K562 (cell line): Measurements from ENCODE around the gene LONP1. TPM values are rescaled to one million over a fixed set of nuclear protein-coding genes. Genes with fewer than 3 reads are reported as not detected.
A peak's percentile ranks its signal among the peaks of the same experiment; 100 is the strongest.

Source experiments
- ADNP ChIP-seq: fragments of 200-800 bp; sonication (Bioruptor generic); IDR thresholded peaks from 2 replicates; pipeline ENCODE4 v1.6.1; 2016; ENCODE audit warnings: missing genetic modification characterization, missing compliant biosample characterization
- GTF2E2 ChIP-seq: fragments of 200-800 bp; sonication (Bioruptor generic); IDR thresholded peaks from 2 replicates; pipeline ENCODE4 v1.6.1; 2016; ENCODE audit warnings: missing genetic modification characterization, missing compliant biosample characterization
- KLF10 ChIP-seq: fragments of 250-450 bp; sonication (Bioruptor Pico); IDR thresholded peaks from 2 replicates; pipeline ENCODE4 v1.6.1; 2021; ENCODE audit warnings: matching md5 sums
- MEIS2 ChIP-seq: fragments of 450-650 bp; IDR thresholded peaks from 2 replicates; pipeline ENCODE4 v1.6.1; 2014; ENCODE audit warnings: mild to moderate bottlenecking; ENCODE audit not compliant: partially characterized antibody
- NCOA2 ChIP-seq, 2 experiments: fragments of 450-650 bp; IDR thresholded peaks; 2 replicates each; pipeline ENCODE4 v1.6.1; 2018; ENCODE audit warnings: mild to moderate bottlenecking in 2 of 2, moderate library complexity in 1 of 2; ENCODE audit not compliant: partially characterized antibody in 2 of 2
- POLR2G ChIP-seq: fragments of 200-400 bp; formaldehyde crosslinking; IDR thresholded peaks from 2 replicates; pipeline ENCODE4 v1.6.1; 2017; ENCODE audit warnings: low read depth, mild to moderate bottlenecking, antibody characterized with exemption, low read length, moderate library complexity
- PTRF ChIP-seq: fragments of 450-650 bp; IDR thresholded peaks from 2 replicates; pipeline ENCODE4 v1.6.1; 2016; ENCODE audit warnings: mild to moderate bottlenecking, missing genetic modification characterization, missing compliant biosample characterization
- SMAD2 ChIP-seq: fragments of 150-350 bp; IDR thresholded peaks from 2 replicates; pipeline ENCODE4 v1.6.1; 2014; ENCODE audit warnings: low read depth, mild to moderate bottlenecking, low read length
- SMARCE1 ChIP-seq: fragments of 450-650 bp; IDR thresholded peaks from 2 replicates; pipeline ENCODE4 v1.7.1; 2016; ENCODE audit warnings: mild to moderate bottlenecking
- TARDBP ChIP-seq: fragments of 450-650 bp; IDR thresholded peaks from 2 replicates; pipeline ENCODE4 v1.6.1; 2016
- U2AF1 ChIP-seq: fragments of 200-400 bp; formaldehyde crosslinking; optimal IDR thresholded peaks from 2 replicates; pipeline ENCODE3; 2017; ENCODE audit warnings: mild to moderate bottlenecking, low read depth, low read length, moderate library complexity
- WHSC1 ChIP-seq: IDR thresholded peaks from one replicate; pipeline ENCODE4 v1.6.1; 2012; ENCODE audit warnings: low read length, control low read depth, inconsistent platforms
- XRCC3 ChIP-seq: fragments of 450-650 bp; IDR thresholded peaks from 2 replicates; pipeline ENCODE4 v1.6.1; 2017; ENCODE audit warnings: mild to moderate bottlenecking, moderate library complexity
- YBX1 ChIP-seq: fragments of 450-650 bp; IDR thresholded peaks from 2 replicates; pipeline ENCODE4 v1.7.1; 2016; ENCODE audit warnings: mild to moderate bottlenecking
- ZBTB17 ChIP-seq: fragments of 450-650 bp; formaldehyde crosslinking; IDR thresholded peaks from 2 replicates; pipeline ENCODE4 v1.4.0; 2020; ENCODE audit warnings: mild to moderate bottlenecking
- ZFP36 ChIP-seq: fragments of 150-350 bp; IDR thresholded peaks from 2 replicates; pipeline ENCODE4 v1.6.1; 2018; ENCODE audit warnings: low read length, low read depth; ENCODE audit not compliant: partially characterized antibody
- ZNF253 ChIP-seq: fragments of 250-450 bp; sonication (Bioruptor Pico); conservative IDR thresholded peaks from 2 replicates; pipeline ENCODE4 v1.6.1; 2021; ENCODE audit warnings: mild to moderate bottlenecking
- polyA plus RNA-seq, 8 experiments: library from polyadenylated mRNA; depleted of rRNA in 4 of 8; stranded (reverse) in 5 of 8; unstranded in 3 of 8; fragments of >200 nt; fragmentation: Nextera tagmentation in 2 of 8; fragmentation: Illumina TruSeq in 1 of 8; extraction: Ambion mirVana in 2 of 8; extraction: Trizol in 1 of 8; gene quantifications; 2 replicates each; pipeline versions ENCODE4 v1.2.1 to v1.2.3, GENCODE V29; 2011 to 2014; ENCODE audit warnings: inconsistent platforms in 1 of 8, missing spikeins in 1 of 8
- total RNA-seq, 7 experiments: library from RNA; depleted of rRNA in 6 of 7; stranded (reverse); fragments of >200 nt in 6 of 7; fragmentation: Illumina TruSeq in 2 of 7; extraction: Trizol in 2 of 7; gene quantifications; 2 replicates each; pipeline versions ENCODE4 v1.2.1 to v1.2.3, GENCODE V29; 2011 to 2021; ENCODE audit warnings: low replicate concordance in 1 of 7
- TF ChIP-seq, protein P1 (sequence below): sonication (generic); formaldehyde crosslinking; IDR thresholded peaks from 2 replicates; pipeline ENCODE4 v1.8.0; 2023; ENCODE audit warnings: missing genetic modification reagents, mild to moderate bottlenecking, borderline replicate concordance
- TF ChIP-seq, protein P2 (sequence below): fragments of 250-450 bp; sonication (Bioruptor Pico); IDR thresholded peaks from 2 replicates; pipeline ENCODE4 v1.4.0; 2020; ENCODE audit warnings: mild to moderate bottlenecking, moderate library complexity
- TF ChIP-seq, protein P3 (sequence below): fragments of 250-450 bp; sonication (Bioruptor Pico); IDR thresholded peaks from 2 replicates; pipeline ENCODE4 v1.8.0; 2022; ENCODE audit warnings: moderate library complexity, mild to moderate bottlenecking, inconsistent platforms

LONP1 gene
- total and polyA plus RNA-seq, 9 of the 15 experiments (the other 6 are each of a cell fraction or from before 2014, with no cell fraction given), result 1.1 to 238 (median 84.5) TPM

DNA sequence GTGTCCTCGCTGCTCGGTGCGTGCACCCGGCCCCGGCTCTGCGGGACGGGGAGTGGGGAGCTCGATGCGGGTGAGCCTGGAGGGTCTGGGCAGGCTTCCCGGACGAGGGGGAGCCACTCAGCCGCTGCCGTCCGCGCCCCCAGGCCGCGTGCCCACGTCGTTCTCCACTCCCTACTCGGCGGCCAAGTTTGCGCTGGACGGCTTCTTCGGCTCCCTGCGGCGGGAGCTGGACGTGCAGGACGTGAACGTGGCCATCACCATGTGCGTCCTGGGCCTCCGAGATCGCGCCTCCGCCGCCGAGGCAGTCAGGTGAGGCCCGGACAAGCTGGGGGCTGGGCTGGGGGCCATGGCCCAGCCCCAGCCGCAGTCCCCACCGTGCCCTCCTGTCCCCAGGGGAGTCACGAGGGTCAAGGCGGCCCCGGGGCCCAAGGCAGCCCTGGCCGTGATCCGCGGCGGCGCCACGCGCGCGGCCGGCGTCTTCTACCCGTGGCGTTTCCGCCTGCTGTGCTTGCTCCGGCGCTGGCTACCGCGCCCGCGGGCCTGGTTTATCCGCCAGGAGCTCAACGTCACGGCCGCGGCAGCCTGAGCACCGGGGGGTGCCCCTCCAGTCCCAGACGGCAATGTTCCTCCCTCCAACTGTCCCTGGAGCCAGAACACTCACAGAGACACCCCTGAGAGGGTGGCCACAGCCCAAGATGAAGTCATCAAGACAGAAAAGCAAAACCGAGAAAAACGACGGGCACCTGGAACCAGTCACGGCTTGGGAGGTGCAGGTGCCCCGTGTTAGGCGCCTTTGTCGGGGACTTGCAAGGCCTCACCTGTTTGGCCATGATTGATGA lies 32.4 kb downstream of the LONP1 start (continued):
- TF ChIP-seq, protein P1, sequence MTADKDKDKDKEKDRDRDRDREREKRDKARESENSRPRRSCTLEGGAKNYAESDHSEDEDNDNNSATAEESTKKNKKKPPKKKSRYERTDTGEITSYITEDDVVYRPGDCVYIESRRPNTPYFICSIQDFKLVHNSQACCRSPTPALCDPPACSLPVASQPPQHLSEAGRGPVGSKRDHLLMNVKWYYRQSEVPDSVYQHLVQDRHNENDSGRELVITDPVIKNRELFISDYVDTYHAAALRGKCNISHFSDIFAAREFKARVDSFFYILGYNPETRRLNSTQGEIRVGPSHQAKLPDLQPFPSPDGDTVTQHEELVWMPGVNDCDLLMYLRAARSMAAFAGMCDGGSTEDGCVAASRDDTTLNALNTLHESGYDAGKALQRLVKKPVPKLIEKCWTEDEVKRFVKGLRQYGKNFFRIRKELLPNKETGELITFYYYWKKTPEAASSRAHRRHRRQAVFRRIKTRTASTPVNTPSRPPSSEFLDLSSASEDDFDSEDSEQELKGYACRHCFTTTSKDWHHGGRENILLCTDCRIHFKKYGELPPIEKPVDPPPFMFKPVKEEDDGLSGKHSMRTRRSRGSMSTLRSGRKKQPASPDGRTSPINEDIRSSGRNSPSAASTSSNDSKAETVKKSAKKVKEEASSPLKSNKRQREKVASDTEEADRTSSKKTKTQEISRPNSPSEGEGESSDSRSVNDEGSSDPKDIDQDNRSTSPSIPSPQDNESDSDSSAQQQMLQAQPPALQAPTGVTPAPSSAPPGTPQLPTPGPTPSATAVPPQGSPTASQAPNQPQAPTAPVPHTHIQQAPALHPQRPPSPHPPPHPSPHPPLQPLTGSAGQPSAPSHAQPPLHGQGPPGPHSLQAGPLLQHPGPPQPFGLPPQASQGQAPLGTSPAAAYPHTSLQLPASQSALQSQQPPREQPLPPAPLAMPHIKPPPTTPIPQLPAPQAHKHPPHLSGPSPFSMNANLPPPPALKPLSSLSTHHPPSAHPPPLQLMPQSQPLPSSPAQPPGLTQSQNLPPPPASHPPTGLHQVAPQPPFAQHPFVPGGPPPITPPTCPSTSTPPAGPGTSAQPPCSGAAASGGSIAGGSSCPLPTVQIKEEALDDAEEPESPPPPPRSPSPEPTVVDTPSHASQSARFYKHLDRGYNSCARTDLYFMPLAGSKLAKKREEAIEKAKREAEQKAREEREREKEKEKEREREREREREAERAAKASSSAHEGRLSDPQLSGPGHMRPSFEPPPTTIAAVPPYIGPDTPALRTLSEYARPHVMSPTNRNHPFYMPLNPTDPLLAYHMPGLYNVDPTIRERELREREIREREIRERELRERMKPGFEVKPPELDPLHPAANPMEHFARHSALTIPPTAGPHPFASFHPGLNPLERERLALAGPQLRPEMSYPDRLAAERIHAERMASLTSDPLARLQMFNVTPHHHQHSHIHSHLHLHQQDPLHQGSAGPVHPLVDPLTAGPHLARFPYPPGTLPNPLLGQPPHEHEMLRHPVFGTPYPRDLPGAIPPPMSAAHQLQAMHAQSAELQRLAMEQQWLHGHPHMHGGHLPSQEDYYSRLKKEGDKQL (CRISPR knock-in tag), result no peak
- TF ChIP-seq, protein P2, sequence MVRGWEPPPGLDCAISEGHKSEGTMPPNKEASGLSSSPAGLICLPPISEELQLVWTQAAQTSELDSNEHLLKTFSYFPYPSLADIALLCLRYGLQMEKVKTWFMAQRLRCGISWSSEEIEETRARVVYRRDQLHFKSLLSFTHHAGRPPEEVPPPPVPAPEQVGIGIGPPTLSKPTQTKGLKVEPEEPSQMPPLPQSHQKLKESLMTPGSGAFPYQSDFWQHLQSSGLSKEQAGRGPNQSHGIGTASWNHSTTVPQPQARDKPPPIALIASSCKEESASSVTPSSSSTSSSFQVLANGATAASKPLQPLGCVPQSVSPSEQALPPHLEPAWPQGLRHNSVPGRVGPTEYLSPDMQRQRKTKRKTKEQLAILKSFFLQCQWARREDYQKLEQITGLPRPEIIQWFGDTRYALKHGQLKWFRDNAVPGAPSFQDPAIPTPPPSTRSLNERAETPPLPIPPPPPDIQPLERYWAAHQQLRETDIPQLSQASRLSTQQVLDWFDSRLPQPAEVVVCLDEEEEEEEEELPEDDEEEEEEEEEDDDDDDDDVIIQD, result 0 out of 2 replicates have a peak, but pooled peaks have one; percentile 14
- TF ChIP-seq XRCC3, result no peak
- no peak for TF ChIP-seq NCOA2 (IDR thresholded peaks at IDR 0.05; ENCODE audit: partially characterized antibody in 2 of 2)
- no peak for TF ChIP-seq ZBTB17
- no peak for TF ChIP-seq SMARCE1
- no peak for TF ChIP-seq WHSC1
- TF ChIP-seq ZNF253 (CRISPR knock-in tag), result no peak
- TF ChIP-seq GTF2E2 (tag), result no peak
- TF ChIP-seq POLR2G, result peak; percentile 62; the same call in 1 of the 2 replicates
- TF ChIP-seq ZFP36, result no peak
- no peak for TF ChIP-seq MEIS2
- no peak for TF ChIP-seq PTRF (tag)
- TF ChIP-seq KLF10, result no peak
- no peak for TF ChIP-seq YBX1
- no peak for TF ChIP-seq SMAD2
- TF ChIP-seq TARDBP, result no peak
- TF ChIP-seq ADNP, result no peak
- TF ChIP-seq, protein P3, sequence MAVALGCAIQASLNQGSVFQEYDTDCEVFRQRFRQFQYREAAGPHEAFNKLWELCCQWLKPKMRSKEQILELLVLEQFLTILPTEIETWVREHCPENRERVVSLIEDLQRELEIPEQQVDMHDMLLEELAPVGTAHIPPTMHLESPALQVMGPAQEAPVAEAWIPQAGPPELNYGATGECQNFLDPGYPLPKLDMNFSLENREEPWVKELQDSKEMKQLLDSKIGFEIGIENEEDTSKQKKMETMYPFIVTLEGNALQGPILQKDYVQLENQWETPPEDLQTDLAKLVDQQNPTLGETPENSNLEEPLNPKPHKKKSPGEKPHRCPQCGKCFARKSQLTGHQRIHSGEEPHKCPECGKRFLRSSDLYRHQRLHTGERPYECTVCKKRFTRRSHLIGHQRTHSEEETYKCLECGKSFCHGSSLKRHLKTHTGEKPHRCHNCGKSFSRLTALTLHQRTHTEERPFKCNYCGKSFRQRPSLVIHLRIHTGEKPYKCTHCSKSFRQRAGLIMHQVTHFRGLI (CRISPR knock-in tag), result no peak
- peak; percentile 86 for TF ChIP-seq U2AF1
